WTC11 (cell line): ENCODE results near the gene MYLK3. TPM values are rescaled to one million over a fixed set of nuclear protein-coding genes. Genes with fewer than 3 reads are reported as not detected.
A peak's percentile ranks its signal among the peaks of the same experiment; 100 is the strongest.

Experiments used
- ATF1 ChIP-seq: sonication (generic); formaldehyde crosslinking; IDR thresholded peaks from 2 replicates; pipeline ENCODE4 v1.8.1; 2023; ENCODE audit warnings: mild to moderate bottlenecking, moderate library complexity, missing genetic modification reagents
- ELF4 ChIP-seq: sonication (generic); formaldehyde crosslinking; IDR thresholded peaks from 2 replicates; pipeline ENCODE4 v1.8.1; 2022; ENCODE audit warnings: low read depth, mild to moderate bottlenecking, moderate library complexity, missing genetic modification reagents
- GABPB1 ChIP-seq: sonication (generic); formaldehyde crosslinking; IDR thresholded peaks from 2 replicates; pipeline ENCODE4 v1.8.1; 2023; ENCODE audit warnings: mild to moderate bottlenecking, missing genetic modification reagents
- GTF2I ChIP-seq: fragments of 250-450 bp; sonication (Bioruptor Pico); conservative IDR thresholded peaks from 2 replicates; pipeline ENCODE4 v1.4.0; 2021; ENCODE audit warnings: mild to moderate bottlenecking
- IRF2 ChIP-seq: sonication (generic); formaldehyde crosslinking; IDR thresholded peaks from 2 replicates; pipeline ENCODE4 v1.8.0; 2022; ENCODE audit warnings: low read depth, missing genetic modification reagents, borderline replicate concordance
- JUN ChIP-seq: sonication (generic); formaldehyde crosslinking; IDR thresholded peaks from 2 replicates; pipeline ENCODE4 v1.8.0; 2023; ENCODE audit warnings: mild to moderate bottlenecking, missing genetic modification reagents
- NR2C2 ChIP-seq: sonication (generic); formaldehyde crosslinking; IDR thresholded peaks from 2 replicates; pipeline ENCODE4 v1.8.0; 2022; ENCODE audit warnings: mild to moderate bottlenecking, missing genetic modification reagents
- RELA ChIP-seq: sonication (generic); formaldehyde crosslinking; IDR thresholded peaks from 2 replicates; pipeline ENCODE4 v1.8.1; 2022; ENCODE audit warnings: missing genetic modification reagents, mild to moderate bottlenecking, borderline replicate concordance
- SMAD3 ChIP-seq: sonication (generic); formaldehyde crosslinking; IDR thresholded peaks from 2 replicates; pipeline ENCODE4 v1.8.0; 2022; ENCODE audit warnings: missing genetic modification reagents, mild to moderate bottlenecking, borderline replicate concordance
- SP1 ChIP-seq: sonication (generic); formaldehyde crosslinking; conservative IDR thresholded peaks from 2 replicates; pipeline ENCODE4 v1.8.1; 2022; ENCODE audit warnings: missing genetic modification reagents
- TCF7 ChIP-seq: sonication (generic); formaldehyde crosslinking; IDR thresholded peaks from 2 replicates; pipeline ENCODE4 v1.8.0; 2022; ENCODE audit warnings: mild to moderate bottlenecking, low read depth, missing genetic modification reagents, moderate library complexity
- TEAD1 ChIP-seq: sonication (generic); formaldehyde crosslinking; IDR thresholded peaks from 2 replicates; pipeline ENCODE4 v1.8.0; 2022; ENCODE audit warnings: mild to moderate bottlenecking, missing genetic modification reagents
- TP53 ChIP-seq: sonication (generic); formaldehyde crosslinking; IDR thresholded peaks from 2 replicates; pipeline ENCODE4 v1.8.1; 2023; ENCODE audit warnings: mild to moderate bottlenecking, missing genetic modification reagents
- ZBTB21 ChIP-seq: sonication (generic); formaldehyde crosslinking; IDR thresholded peaks from 2 replicates; pipeline ENCODE4 v1.8.1; 2023; ENCODE audit warnings: mild to moderate bottlenecking, missing genetic modification reagents, borderline replicate concordance
- ZNF232 ChIP-seq: sonication (generic); formaldehyde crosslinking; IDR thresholded peaks from 2 replicates; pipeline ENCODE4 v1.8.0; 2022; ENCODE audit warnings: mild to moderate bottlenecking, missing genetic modification reagents
- ZNF317 ChIP-seq: sonication (generic); formaldehyde crosslinking; IDR thresholded peaks from 2 replicates; pipeline ENCODE4 v1.8.1; 2023; ENCODE audit warnings: low read depth, mild to moderate bottlenecking, moderate library complexity, missing genetic modification reagents, borderline replicate concordance
- ZNF423 ChIP-seq: fragments of 250-450 bp; sonication (Bioruptor Pico); IDR thresholded peaks from 2 replicates; pipeline ENCODE4 v2.1.2; 2022; ENCODE audit warnings: mild to moderate bottlenecking, moderate library complexity
- ZNF671 ChIP-seq: fragments of 250-450 bp; sonication (Bioruptor Pico); IDR thresholded peaks from 2 replicates; pipeline ENCODE4 v1.8.0; 2021; ENCODE audit warnings: mild to moderate bottlenecking
- total RNA-seq: library from RNA; stranded (reverse); gene quantifications from 3 replicates; pipeline ENCODE4 v1.2.3, GENCODE V29; 2021
- TF ChIP-seq, protein P1 (sequence below): sonication (generic); formaldehyde crosslinking; IDR thresholded peaks from 2 replicates; pipeline ENCODE4 v1.8.1; 2022; ENCODE audit warnings: low read depth, missing genetic modification reagents, borderline replicate concordance
- TF ChIP-seq, protein P2 (sequence below): sonication (generic); formaldehyde crosslinking; IDR thresholded peaks from 2 replicates; pipeline ENCODE4 v1.8.0; 2022; ENCODE audit warnings: missing genetic modification reagents
- TF ChIP-seq, protein P3 (sequence below): sonication (generic); formaldehyde crosslinking; IDR thresholded peaks from 2 replicates; pipeline ENCODE4 v1.8.0; 2023; ENCODE audit warnings: missing genetic modification reagents, mild to moderate bottlenecking, borderline replicate concordance
- TF ChIP-seq, protein P4 (sequence below): sonication (generic); formaldehyde crosslinking; IDR thresholded peaks from 2 replicates; pipeline ENCODE4 v1.8.0; 2022; ENCODE audit warnings: mild to moderate bottlenecking, missing genetic modification reagents
- TF ChIP-seq, protein P5 (sequence below): sonication (generic); formaldehyde crosslinking; IDR thresholded peaks from 2 replicates; pipeline ENCODE4 v1.8.1; 2022; ENCODE audit warnings: mild to moderate bottlenecking, moderate library complexity, missing genetic modification reagents
- TF ChIP-seq, protein P6 (sequence below): sonication (generic); formaldehyde crosslinking; IDR thresholded peaks from 2 replicates; pipeline ENCODE4 v1.8.0; 2022; ENCODE audit warnings: mild to moderate bottlenecking, missing genetic modification reagents
- TF ChIP-seq, protein P7 (sequence below): fragments of 200-600 bp; IDR thresholded peaks from 2 replicates; pipeline ENCODE4 v1.8.0; 2022; ENCODE audit warnings: antibody characterized with exemption

The MYLK3 gene
- total RNA-seq, 1 experiment from 2014 or later, result 0.79 TPM

DNA sequence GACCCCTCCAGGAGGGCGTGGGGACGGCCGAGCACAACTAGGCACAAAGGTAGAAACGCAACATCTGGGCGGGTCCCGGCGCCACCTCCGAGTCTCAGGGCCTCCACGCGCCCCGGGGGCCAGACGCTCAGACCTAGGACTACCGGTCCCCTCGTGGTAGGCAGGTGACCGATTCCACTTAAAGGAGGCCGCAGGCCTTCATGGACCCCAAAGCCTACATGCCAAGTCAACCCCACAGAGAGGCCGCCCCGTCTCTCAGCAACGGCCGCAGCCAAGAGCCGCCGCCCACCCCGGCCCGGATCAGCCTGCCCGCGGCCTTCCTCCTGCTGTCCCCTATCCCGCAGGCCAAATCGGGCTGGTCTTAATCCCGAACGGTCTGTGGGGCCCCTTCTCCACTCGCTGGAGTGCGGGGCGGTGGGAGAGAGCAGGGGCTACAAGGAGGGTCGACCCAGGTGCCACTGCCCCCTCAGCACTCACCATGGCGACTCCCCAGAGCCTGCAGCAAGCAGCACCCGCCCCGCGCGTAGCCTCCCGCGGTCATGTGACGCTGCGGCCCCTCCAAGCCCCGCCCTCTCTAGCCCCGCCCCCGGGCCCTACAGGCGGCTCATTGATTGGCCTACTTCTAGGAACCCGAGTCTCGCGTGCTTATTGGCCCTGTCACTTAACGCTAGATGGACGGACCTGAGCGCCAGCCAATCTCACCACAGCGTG lies 59.3 kb downstream of the MYLK3 start, which contains the start of gene VPS35 (continued):
- TF ChIP-seq, protein P1, sequence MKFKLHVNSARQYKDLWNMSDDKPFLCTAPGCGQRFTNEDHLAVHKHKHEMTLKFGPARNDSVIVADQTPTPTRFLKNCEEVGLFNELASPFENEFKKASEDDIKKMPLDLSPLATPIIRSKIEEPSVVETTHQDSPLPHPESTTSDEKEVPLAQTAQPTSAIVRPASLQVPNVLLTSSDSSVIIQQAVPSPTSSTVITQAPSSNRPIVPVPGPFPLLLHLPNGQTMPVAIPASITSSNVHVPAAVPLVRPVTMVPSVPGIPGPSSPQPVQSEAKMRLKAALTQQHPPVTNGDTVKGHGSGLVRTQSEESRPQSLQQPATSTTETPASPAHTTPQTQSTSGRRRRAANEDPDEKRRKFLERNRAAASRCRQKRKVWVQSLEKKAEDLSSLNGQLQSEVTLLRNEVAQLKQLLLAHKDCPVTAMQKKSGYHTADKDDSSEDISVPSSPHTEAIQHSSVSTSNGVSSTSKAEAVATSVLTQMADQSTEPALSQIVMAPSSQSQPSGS (CRISPR knock-in tag), result no peak
- TF ChIP-seq ZNF232 (CRISPR knock-in tag), result no peak
- TF ChIP-seq GABPB1 (CRISPR knock-in tag), result 0 out of 2 replicates have a peak, but pooled peaks have one; percentile 52
- TF ChIP-seq RELA, result no peak
- no peak for TF ChIP-seq ELF4 (CRISPR knock-in tag)
- TF ChIP-seq ZNF671, result no peak
- TF ChIP-seq TCF7 (CRISPR knock-in tag), result no peak
- TF ChIP-seq ZBTB21 (CRISPR knock-in tag), result no peak
- no peak; the same call in 1 of the 2 replicates for TF ChIP-seq JUN
- TF ChIP-seq, protein P2, sequence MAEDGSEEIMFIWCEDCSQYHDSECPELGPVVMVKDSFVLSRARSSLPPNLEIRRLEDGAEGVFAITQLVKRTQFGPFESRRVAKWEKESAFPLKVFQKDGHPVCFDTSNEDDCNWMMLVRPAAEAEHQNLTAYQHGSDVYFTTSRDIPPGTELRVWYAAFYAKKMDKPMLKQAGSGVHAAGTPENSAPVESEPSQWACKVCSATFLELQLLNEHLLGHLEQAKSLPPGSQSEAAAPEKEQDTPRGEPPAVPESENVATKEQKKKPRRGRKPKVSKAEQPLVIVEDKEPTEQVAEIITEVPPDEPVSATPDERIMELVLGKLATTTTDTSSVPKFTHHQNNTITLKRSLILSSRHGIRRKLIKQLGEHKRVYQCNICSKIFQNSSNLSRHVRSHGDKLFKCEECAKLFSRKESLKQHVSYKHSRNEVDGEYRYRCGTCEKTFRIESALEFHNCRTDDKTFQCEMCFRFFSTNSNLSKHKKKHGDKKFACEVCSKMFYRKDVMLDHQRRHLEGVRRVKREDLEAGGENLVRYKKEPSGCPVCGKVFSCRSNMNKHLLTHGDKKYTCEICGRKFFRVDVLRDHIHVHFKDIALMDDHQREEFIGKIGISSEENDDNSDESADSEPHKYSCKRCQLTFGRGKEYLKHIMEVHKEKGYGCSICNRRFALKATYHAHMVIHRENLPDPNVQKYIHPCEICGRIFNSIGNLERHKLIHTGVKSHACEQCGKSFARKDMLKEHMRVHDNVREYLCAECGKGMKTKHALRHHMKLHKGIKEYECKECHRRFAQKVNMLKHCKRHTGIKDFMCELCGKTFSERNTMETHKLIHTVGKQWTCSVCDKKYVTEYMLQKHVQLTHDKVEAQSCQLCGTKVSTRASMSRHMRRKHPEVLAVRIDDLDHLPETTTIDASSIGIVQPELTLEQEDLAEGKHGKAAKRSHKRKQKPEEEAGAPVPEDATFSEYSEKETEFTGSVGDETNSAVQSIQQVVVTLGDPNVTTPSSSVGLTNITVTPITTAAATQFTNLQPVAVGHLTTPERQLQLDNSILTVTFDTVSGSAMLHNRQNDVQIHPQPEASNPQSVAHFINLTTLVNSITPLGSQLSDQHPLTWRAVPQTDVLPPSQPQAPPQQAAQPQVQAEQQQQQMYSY (CRISPR knock-in tag), result no peak
- TF ChIP-seq, protein P3, sequence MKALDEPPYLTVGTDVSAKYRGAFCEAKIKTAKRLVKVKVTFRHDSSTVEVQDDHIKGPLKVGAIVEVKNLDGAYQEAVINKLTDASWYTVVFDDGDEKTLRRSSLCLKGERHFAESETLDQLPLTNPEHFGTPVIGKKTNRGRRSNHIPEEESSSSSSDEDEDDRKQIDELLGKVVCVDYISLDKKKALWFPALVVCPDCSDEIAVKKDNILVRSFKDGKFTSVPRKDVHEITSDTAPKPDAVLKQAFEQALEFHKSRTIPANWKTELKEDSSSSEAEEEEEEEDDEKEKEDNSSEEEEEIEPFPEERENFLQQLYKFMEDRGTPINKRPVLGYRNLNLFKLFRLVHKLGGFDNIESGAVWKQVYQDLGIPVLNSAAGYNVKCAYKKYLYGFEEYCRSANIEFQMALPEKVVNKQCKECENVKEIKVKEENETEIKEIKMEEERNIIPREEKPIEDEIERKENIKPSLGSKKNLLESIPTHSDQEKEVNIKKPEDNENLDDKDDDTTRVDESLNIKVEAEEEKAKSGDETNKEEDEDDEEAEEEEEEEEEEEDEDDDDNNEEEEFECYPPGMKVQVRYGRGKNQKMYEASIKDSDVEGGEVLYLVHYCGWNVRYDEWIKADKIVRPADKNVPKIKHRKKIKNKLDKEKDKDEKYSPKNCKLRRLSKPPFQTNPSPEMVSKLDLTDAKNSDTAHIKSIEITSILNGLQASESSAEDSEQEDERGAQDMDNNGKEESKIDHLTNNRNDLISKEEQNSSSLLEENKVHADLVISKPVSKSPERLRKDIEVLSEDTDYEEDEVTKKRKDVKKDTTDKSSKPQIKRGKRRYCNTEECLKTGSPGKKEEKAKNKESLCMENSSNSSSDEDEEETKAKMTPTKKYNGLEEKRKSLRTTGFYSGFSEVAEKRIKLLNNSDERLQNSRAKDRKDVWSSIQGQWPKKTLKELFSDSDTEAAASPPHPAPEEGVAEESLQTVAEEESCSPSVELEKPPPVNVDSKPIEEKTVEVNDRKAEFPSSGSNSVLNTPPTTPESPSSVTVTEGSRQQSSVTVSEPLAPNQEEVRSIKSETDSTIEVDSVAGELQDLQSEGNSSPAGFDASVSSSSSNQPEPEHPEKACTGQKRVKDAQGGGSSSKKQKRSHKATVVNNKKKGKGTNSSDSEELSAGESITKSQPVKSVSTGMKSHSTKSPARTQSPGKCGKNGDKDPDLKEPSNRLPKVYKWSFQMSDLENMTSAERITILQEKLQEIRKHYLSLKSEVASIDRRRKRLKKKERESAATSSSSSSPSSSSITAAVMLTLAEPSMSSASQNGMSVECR (CRISPR knock-in tag), result peak; percentile 87; the same call in 1 of the 2 replicates
- peak; percentile 85 for TF ChIP-seq SP1
- TF ChIP-seq IRF2, result no peak
- 0 out of 2 replicates have a peak, but pooled peaks have one; percentile 51 for TF ChIP-seq ATF1 (CRISPR knock-in tag)
- TF ChIP-seq TP53 (CRISPR knock-in tag), result no peak
- TF ChIP-seq, protein P4, sequence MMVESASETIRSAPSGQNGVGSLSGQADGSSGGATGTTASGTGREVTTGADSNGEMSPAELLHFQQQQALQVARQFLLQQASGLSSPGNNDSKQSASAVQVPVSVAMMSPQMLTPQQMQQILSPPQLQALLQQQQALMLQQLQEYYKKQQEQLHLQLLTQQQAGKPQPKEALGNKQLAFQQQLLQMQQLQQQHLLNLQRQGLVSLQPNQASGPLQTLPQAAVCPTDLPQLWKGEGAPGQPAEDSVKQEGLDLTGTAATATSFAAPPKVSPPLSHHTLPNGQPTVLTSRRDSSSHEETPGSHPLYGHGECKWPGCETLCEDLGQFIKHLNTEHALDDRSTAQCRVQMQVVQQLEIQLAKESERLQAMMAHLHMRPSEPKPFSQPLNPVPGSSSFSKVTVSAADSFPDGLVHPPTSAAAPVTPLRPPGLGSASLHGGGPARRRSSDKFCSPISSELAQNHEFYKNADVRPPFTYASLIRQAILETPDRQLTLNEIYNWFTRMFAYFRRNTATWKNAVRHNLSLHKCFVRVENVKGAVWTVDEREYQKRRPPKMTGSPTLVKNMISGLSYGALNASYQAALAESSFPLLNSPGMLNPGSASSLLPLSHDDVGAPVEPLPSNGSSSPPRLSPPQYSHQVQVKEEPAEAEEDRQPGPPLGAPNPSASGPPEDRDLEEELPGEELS, result no peak
- TF ChIP-seq TEAD1 (CRISPR knock-in tag), result no peak
- no peak for TF ChIP-seq GTF2I (CRISPR knock-in tag)
- TF ChIP-seq ZNF317 (CRISPR knock-in tag), result no peak
- TF ChIP-seq, protein P5, sequence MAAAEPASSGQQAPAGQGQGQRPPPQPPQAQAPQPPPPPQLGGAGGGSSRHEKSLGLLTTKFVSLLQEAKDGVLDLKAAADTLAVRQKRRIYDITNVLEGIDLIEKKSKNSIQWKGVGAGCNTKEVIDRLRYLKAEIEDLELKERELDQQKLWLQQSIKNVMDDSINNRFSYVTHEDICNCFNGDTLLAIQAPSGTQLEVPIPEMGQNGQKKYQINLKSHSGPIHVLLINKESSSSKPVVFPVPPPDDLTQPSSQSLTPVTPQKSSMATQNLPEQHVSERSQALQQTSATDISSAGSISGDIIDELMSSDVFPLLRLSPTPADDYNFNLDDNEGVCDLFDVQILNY (CRISPR knock-in tag), result 0 out of 2 replicates have a peak, but pooled peaks have one; percentile 37
- TF ChIP-seq, protein P6, sequence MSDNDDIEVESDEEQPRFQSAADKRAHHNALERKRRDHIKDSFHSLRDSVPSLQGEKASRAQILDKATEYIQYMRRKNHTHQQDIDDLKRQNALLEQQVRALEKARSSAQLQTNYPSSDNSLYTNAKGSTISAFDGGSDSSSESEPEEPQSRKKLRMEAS (CRISPR knock-in tag), result no peak
- no peak for TF ChIP-seq ZNF423
- TF ChIP-seq, protein P7, sequence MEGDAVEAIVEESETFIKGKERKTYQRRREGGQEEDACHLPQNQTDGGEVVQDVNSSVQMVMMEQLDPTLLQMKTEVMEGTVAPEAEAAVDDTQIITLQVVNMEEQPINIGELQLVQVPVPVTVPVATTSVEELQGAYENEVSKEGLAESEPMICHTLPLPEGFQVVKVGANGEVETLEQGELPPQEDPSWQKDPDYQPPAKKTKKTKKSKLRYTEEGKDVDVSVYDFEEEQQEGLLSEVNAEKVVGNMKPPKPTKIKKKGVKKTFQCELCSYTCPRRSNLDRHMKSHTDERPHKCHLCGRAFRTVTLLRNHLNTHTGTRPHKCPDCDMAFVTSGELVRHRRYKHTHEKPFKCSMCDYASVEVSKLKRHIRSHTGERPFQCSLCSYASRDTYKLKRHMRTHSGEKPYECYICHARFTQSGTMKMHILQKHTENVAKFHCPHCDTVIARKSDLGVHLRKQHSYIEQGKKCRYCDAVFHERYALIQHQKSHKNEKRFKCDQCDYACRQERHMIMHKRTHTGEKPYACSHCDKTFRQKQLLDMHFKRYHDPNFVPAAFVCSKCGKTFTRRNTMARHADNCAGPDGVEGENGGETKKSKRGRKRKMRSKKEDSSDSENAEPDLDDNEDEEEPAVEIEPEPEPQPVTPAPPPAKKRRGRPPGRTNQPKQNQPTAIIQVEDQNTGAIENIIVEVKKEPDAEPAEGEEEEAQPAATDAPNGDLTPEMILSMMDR, result 0 out of 2 replicates have a peak, but pooled peaks have one; percentile 3
- no peak for TF ChIP-seq NR2C2
- no peak for TF ChIP-seq SMAD3
